Keratinocyte (primary cell): ENCODE results near the gene HOXD13. TPM values are rescaled to one million over a fixed set of nuclear protein-coding genes. Genes with fewer than 3 reads are reported as not detected.

Experiments
- DNase-seq: peaks from one replicate; pipeline ENCODE4 v3.0.0-alpha.2; 2011; ENCODE audit warnings: low read depth, missing footprints, low spot score
- FAIRE-seq: peaks from 2 replicates; lab custom pipeline; 2011; peaks lifted over from hg19 to GRCh38; lab: Jason Lieb, UNC
- H2AFZ ChIP-seq: 2 replicates; pipeline ENCODE4 v1.6.0; 2012; ENCODE audit warnings: low read length, control low read depth, inconsistent platforms; ENCODE audit not compliant: control insufficient read depth
- H3K27ac ChIP-seq: 2 replicates; pipeline ENCODE4 v1.5.1; 2011; ENCODE audit warnings: low read length; ENCODE audit not compliant: control insufficient read depth, insufficient read depth
- H3K27me3 ChIP-seq: 3 replicates; pipeline ENCODE4 v1.6.0; 2011; ENCODE audit warnings: low read length; ENCODE audit not compliant: control insufficient read depth, insufficient read depth; ENCODE audit errors: extremely low read depth
- H3K36me3 ChIP-seq, 2 experiments: 2 replicates in 1 of 2; 3 replicates in 1 of 2; pipeline ENCODE4 v1.5.1; 2011; ENCODE audit warnings: low read length in 2 of 2, mild to moderate bottlenecking in 1 of 2; ENCODE audit not compliant: control insufficient read depth in 2 of 2, insufficient read depth in 2 of 2; ENCODE audit errors: extremely low read depth in 1 of 2
- H3K4me1 ChIP-seq: 3 replicates; pipeline ENCODE4 v1.5.1; 2011; ENCODE audit warnings: low read length; ENCODE audit not compliant: control insufficient read depth, insufficient read depth; ENCODE audit errors: extremely low read depth
- H3K4me2 ChIP-seq: 3 replicates; pipeline ENCODE4 v1.6.0; 2011; ENCODE audit warnings: low read depth, low read length; ENCODE audit not compliant: control insufficient read depth, insufficient read depth; ENCODE audit errors: extremely low read depth
- H3K4me3 ChIP-seq, 3 experiments: fragments of 200-600 bp in 1 of 3; sonication (generic) in 1 of 3; 2 replicates in 2 of 3; 3 replicates in 1 of 3; pipeline ENCODE4 v1.5.1; 2011 to 2016; ENCODE audit warnings: low read length in 3 of 3, mild to moderate bottlenecking in 3 of 3, control low read depth in 2 of 3, inconsistent platforms in 1 of 3, low read depth in 1 of 3, mixed read lengths in 1 of 3, mixed run types in 1 of 3, moderate library complexity in 1 of 3; ENCODE audit not compliant: control insufficient read depth in 2 of 3, insufficient read depth in 2 of 3; ENCODE audit errors: extremely low read depth in 1 of 3
- H3K79me2 ChIP-seq: 2 replicates; pipeline ENCODE4 v1.6.0; 2012; ENCODE audit warnings: low read length; ENCODE audit not compliant: control insufficient read depth, insufficient read depth
- H3K9ac ChIP-seq: 3 replicates; pipeline ENCODE4 v1.6.0; 2011; ENCODE audit warnings: low read length; ENCODE audit not compliant: control insufficient read depth, insufficient read depth; ENCODE audit errors: extremely low read depth
- H3K9me1 ChIP-seq: 3 replicates; pipeline ENCODE4 v1.6.0; 2011; ENCODE audit warnings: low read length; ENCODE audit not compliant: control insufficient read depth, insufficient read depth; ENCODE audit errors: extremely low read depth
- H3K9me3 ChIP-seq: 2 replicates; pipeline ENCODE4 v1.5.1; 2012; ENCODE audit warnings: low read depth, low read length; ENCODE audit not compliant: control insufficient read depth
- H4K20me1 ChIP-seq: 3 replicates; pipeline ENCODE4 v1.6.0; 2011; ENCODE audit warnings: low read length; ENCODE audit not compliant: control insufficient read depth, insufficient read depth; ENCODE audit errors: extremely low read depth
- CTCF ChIP-seq, 3 experiments: IDR thresholded peaks in 1 of 3; conservative IDR thresholded peaks in 1 of 3; optimal IDR thresholded peaks in 1 of 3; 2 replicates in 2 of 3; 3 replicates in 1 of 3; pipeline versions ENCODE3 to v1.5.1; 2011; ENCODE audit warnings: low read length in 3 of 3, mild to moderate bottlenecking in 3 of 3, moderate library complexity in 2 of 3, control low read depth in 1 of 3, inconsistent platforms in 1 of 3; ENCODE audit not compliant: insufficient read depth in 2 of 3; ENCODE audit errors: extremely low read depth in 1 of 3
- EZH2 ChIP-seq: IDR thresholded peaks from one replicate; pipeline ENCODE4 v1.6.1; 2012; ENCODE audit warnings: inconsistent platforms, mild to moderate bottlenecking, low read length, moderate library complexity
- dilution Hi-C: fragments of 300-500 bp; cut with MboI; formaldehyde crosslinking; loops from one replicate; pipeline ENCODE4 v1.7.0; 2020; ENCODE audit warnings: low sequenced_read_pairs; ENCODE audit not compliant: extremely low pct_ligation_motif_present
- polyA plus RNA-seq, 5 experiments: library from polyadenylated mRNA; depleted of rRNA in 3 of 5; stranded (reverse) in 3 of 5; stranded (forward) in 1 of 5; unstranded in 1 of 5; fragments of >200 nt; gene quantifications; 1 replicate in 1 of 5; 2 replicates in 3 of 5; 3 replicates in 1 of 5; pipeline versions ENCODE4 v1.2.1 to v1.2.3, GENCODE V29; 2011 to 2012; ENCODE audit warnings: missing spikeins in 2 of 5, low read depth in 1 of 5, low replicate concordance in 1 of 5

Gene HOXD13
- polyA plus RNA-seq, 1 donor (not counting 4 experiments of a cell fraction or from before 2014, with no cell fraction given): not detected

GRCh38 chr2:176067589-176068418 lies 24.7 kb upstream of the HOXD13 start:
- Histone ChIP-seq H3K4me3 (no peak overlapping the region), H3K9ac (no peak overlapping the region), H3K36me3 (no peaks in the 10 kb centered on the region), H4K20me1 (peaks cover 2% of the 10 kb centered on the region), H3K9me3 (no peaks in the 10 kb centered on the region), H3K9me1 (no peaks in the 10 kb centered on the region), H3K79me2 (no peaks in the 10 kb centered on the region), H3K4me1 (no peaks in the 10 kb centered on the region), H3K4me2 (peak overlapping the region; percentile 19), H3K27me3 (peaks cover 80% of the 10 kb centered on the region), H3K27ac (no peak overlapping the region), H2AFZ (no peak overlapping the region)
- dilution Hi-C loops: no loop called here
- FAIRE-seq (no peak), DNase-seq (no peak)
- TF ChIP-seq EZH2: no peak
- no peak for TF ChIP-seq CTCF (optimal IDR thresholded peaks at IDR 0.05 in 1 of 3, IDR thresholded peaks at IDR 0.05 in 1 of 3, conservative IDR thresholded peaks at IDR 0.05 in 1 of 3; ENCODE audit: extremely low read depth in 1 of 3, insufficient read depth in 2 of 3, low read length in 3 of 3)

GRCh38 chr2:176068419-176068832 lies 24.1 kb upstream of the HOXD13 start:
- no peaks in the 10 kb centered on the region for H3K9me1 ChIP-seq
- no peak overlapping the region for H3K4me2 ChIP-seq
- no peak for FAIRE-seq
- dilution Hi-C loops: no loop called here
- no peaks in the 10 kb centered on the region for H3K79me2 ChIP-seq
- no peak overlapping the region for H3K9ac ChIP-seq
- no peaks in the 10 kb centered on the region for H3K4me1 ChIP-seq
- H3K27me3 ChIP-seq: peaks cover 86% of the 10 kb centered on the region
- H2AFZ ChIP-seq: no peak overlapping the region
- no peak for DNase-seq
- no peak overlapping the region for H3K4me3 ChIP-seq
- no peak overlapping the region for H3K27ac ChIP-seq
- H4K20me1 ChIP-seq: peaks cover 2% of the 10 kb centered on the region
- H3K36me3 ChIP-seq: no peaks in the 10 kb centered on the region
- no peaks in the 10 kb centered on the region for H3K9me3 ChIP-seq
- TF ChIP-seq EZH2 (peak; percentile 41), CTCF (optimal IDR thresholded peaks at IDR 0.05 in 1 of 3, IDR thresholded peaks at IDR 0.05 in 1 of 3, conservative IDR thresholded peaks at IDR 0.05 in 1 of 3; ENCODE audit: extremely low read depth in 1 of 3, insufficient read depth in 2 of 3, low read length in 3 of 3) (no peak)
